HG03066 (cell line): ENCODE data around the gene STAG2.

Experiments used
- ATAC-seq: cut with Tn5 transposase; IDR thresholded peaks from one replicate; pipeline ENCODE4 v1.9.1; 2021; ENCODE audit warnings: low read depth; ENCODE audit not compliant: unreplicated experiment

STAG2 gene

DNA sequence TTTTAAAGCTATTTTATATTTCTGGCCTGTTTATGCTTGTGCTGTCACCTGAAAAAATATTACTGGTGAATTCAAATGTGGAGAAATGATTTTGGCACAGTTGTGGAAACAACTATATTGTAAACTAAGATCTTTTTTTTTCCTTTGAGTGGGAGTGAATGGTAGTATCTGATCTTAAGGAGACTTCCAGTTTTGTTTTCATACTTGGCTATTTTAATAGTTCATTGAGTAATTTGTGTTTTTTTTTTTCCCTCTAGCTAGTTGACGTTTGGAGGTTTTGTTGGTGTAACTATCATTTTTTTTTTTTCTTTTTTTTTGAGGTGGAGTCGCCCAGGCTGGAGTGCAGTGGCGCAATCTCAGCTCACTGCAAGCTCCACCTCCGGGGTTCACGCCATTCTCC, 10.5 kb downstream of the STAG2 start:
- no peak for ATAC-seq

DNA sequence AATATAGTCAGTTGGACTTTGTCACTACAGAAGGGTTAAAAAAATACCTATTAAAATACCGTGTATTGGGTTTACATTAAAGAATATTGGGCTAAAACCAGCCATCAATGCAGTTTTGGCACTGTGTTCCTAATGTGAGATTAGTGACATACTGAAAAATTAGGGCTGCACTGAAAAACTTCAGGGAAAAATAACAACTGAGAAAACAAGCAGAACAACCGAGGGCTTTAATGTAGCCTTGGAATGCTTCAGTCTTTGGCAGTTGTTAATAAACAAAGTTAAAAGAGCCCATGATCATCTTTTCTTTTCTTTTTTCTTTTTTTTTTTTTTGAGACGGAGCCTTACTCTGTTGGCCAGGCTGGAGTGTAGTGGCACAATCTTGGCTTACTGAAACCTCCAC, 12.4 kb downstream of the STAG2 start:
- ATAC-seq, result no peak

DNA sequence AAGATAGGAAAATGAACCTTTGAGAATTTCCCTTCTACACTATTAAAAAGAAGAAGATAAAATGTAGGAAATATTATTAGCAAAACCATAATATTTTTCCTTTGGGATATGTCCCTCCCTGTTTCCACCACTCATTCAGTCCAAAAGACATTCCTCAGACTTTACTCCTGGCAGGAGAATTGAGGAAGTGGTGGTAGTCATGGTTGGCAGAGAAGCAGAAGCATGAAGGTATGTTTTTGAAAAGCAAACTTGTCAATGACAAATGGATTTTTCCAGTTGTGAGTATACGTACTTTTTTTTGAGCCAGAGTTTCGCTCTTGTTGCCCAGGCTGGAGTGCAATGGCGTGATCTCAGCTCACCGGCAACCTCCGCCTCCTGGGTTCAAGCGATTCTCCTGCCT, 13.7 kb downstream of the STAG2 start:
- no peak for ATAC-seq

DNA sequence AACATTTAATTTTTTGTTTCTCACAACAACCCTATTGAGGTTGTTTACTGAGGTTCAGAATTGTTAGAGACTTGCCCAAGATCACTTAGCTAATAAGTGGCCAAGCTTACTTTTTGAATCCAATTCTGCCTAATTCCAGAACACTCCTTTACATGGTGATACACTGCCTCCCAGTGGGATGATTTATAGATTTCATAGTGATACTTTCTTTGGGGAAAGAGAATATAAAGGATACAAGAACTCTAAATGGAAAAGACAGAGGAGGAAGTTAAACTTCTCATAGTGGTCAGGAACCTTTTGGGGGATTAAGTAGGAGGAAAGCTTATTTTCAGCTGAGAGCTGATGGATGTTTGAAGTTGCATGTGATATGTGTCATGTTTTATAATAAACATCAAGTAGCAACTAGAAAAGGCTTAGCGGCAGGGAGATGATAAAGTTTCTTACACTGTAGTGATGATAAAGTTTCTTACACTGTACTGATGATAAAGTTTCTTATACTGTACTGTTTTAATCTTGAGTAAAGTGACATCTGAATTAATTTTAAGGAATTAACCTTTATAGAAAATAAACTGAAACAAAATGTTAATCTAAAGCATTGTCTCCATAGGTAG, 15.3 kb downstream of the STAG2 start:
- ATAC-seq, result no peak

DNA sequence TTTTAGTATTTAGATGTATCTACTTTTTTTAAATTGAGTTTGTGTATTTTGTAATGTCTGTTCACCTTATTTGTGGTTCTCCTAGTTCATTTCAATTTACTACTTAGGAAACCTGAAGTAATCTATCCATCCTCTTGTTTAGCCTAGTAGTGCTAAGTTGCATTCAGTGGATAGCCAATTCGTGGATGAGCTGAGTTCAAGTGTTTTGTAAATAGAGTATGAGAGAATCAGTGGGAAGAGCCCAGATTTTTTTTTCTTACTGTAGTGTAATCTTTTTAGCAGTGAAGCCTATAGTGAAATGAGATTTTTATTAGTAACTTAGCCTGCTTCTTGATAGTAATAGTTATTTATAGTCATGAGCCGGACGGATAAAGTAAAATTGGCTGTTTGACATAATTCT, 21.7 kb downstream of the STAG2 start:
- ATAC-seq, result no peak

DNA sequence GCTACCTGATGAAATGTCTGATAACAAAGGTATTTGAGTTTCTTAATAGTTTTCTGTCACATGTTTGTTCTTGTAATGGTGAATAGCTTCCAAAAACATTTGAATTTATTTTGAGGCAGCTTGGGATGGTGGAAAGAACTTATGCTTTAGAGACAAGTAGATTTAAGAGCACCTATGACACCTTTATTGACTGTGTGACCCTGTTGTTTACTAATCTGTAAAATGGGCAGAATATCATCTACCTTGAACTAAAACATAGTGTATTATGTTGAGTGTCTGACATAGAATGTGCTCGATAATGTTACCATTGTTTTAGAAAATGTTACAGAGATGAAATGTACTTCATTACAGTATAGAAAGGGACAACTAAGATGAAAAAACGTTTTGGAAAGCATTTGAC, 24.9 kb downstream of the STAG2 start:
- ATAC-seq, result no peak

DNA sequence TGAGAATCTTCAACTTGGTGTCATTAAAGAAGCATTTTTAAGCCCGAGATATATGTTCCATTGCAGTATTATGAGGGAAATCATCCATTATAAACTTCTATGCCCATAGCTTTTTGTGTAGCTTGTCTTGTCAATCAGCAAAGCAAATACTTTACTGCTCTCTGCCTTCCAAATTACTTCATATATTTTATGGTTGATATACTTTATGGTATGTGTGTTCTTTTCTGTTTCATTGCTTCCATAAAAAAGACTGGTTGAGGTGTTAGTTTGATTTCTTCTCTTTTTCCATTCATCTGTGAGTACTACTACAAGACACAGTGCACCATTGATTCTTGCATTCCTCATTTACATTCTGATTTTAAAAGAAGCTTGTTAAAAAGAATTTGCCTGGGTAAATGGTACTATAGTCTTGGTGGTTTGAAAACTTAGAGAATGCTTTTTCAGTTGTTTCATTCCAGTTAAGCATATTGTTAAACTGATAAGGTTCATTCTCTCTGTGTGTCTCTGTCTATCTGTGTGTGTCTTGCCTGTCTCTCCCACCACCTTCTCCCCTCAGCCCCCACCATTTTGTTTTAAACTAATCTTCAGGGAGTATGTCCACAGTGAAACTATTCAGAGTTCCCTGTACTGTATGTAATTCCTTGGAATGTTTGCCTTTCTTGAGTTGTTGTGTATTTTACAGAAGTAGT, 27.1 kb downstream of the STAG2 start:
- ATAC-seq, result no peak

DNA sequence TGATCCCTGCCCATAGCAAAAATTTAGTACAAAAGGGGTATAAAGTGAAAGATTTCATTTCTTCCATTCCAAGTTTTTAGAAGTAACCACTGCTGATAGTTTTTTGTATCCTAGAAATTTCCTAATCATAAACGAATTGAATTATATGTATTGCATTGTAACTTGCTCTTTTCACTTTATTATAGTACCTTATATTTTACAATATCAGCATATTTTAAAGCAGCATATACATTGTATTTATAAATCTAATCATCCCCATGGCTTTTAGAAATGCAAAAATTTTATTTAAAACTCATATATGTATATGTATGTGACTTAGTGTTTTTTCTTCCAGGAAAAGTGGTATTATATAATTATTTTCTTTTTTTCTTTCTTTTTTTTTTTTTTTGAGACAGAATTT, 27.7 kb downstream of the STAG2 start:
- no peak for ATAC-seq

DNA sequence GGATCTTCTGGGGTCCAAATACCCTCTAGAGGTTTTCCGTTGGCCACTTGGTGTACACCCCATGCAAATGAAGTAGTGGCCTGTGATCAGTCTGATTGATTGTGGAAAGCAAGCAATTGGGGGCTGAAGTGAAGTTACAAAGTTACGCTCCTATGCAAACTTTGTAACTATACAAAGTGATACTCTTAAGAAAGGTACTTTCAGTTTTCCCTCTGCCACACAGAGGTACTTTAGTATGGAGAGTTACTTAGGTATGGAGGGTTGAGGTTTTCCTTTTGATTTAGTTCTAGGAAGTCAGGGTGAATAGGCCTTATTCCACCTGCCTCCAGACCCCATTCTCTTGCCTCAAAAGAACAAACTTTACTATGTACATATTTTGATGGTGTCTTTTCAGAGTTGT, 28.7 kb downstream of the STAG2 start:
- ATAC-seq, result no peak

DNA sequence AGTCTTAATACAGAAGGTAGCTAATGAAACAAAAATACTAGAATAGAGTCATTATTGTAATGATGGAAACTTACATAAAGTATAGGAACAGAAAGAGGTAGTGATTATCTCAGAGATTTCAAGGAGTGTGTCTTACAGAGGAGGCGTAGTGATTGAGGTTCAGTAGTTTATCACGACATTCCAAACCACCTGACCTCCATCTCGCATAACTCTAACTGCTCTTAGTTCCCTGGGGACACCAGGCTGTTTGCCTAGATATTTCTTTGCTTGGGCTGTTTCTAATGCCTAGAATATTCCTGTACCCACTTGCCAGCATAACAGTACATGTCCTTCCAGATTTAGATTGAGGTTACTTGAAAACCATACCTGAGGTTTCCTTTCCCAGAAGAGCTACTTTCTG, 29.1 kb downstream of the STAG2 start:
- ATAC-seq, result no peak

DNA sequence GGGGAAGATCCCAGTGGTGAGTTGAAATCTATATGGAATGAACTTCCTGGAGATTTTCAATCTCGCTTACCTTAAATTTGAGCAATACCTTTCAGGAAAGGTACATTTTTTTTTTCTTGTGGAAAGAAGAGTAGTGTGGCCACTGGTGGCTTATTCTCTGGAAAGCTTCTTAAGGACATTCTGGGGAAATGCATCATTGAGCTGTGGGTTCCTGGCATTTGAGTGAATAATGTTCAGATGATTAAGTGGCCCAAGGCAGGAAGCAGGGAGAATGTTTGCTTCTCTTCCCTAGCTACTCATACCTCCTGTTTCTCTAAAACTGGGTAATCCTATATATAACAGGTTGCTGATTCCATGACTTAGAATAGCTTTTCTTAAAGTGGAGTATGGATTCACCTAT, 31.8 kb downstream of the STAG2 start:
- ATAC-seq, result no peak

DNA sequence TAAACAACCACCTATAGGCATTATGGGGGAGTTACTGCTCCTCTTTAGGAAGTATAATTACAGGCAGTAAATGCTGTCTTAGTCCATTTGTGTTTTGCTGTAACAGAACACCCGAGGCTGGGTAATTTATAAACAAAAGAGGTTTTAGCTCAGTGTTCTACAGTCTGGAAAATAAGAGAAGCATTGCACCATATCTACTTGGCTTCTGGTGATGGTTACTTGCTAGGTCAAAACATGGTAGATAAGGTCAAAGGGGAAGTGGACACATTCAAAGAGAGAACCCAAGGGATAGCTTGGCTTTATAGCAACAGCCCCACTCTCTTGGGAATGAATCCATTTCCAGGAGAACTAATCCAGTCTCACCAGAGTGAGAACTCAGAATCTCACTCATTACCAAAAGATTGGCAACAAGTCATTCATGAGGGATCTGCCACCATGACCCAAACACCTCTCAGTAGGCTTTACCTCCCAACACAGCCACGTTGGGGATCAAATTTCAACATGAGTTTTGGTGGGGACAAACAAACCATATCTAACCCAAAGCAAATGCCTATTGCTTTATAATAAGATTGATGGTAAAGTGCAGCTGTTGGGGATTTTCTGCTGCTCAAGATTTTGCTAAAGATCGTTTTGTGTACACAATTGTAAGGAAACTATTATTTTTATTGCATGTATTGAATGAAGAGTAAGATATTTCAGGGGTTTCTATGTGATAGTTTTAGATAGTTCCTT, 32.6 kb downstream of the STAG2 start:
- ATAC-seq, result no peak

DNA sequence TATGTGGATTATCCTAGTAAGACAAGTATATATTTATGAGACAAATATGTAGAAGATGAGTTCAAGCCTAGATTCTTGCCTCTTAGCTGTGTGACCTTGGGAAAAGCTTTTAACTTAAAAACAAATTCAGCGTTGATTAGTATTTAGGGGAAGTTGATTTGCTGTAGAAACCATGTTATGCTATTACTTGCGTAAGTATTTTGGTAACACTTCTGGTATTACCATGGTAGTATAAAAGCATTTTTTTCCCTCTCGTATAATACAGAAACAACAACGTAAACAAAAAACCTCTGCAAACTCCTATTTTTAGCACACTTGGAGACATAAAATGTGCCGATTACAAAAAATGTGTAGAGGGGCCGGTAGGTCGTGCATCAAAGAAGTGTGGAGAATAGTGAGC, 33.2 kb downstream of the STAG2 start:
- no peak for ATAC-seq

DNA sequence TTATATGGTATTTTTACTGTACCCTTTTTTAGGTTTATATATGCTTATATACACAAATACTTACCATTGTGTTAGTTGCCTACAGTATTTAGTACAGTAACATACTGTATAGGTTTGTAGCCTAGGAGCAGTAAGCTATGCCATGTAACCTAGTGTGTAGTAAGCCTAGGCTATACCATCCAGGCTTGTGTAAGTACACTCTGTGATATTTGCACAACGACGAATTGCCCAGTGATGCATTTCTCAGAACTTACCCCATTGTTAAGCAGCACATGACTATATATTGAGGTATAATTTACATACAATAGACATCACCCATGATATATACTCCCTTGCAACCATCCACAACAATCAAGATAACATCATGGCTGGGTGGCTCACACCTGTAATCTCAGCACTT, 40.1 kb downstream of the STAG2 start:
- no peak for ATAC-seq

DNA sequence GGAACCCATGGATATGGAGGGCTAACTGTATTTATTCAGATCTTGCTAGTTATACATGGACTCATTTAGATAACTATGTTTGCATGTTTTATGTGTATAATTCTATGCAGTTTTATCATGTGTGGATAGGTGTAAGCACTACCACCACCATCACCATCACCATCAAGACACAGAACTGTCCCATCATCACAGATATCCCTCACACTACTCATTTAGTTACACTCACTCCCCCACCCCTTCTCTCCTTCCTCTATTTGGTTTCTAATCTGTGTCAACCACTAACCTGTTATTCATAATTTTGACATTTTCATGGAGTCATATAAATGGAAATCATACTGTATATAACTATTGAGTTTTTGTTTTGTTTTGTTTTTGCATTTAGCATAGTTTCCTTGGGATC, 43.7 kb downstream of the STAG2 start:
- ATAC-seq, result no peak

DNA sequence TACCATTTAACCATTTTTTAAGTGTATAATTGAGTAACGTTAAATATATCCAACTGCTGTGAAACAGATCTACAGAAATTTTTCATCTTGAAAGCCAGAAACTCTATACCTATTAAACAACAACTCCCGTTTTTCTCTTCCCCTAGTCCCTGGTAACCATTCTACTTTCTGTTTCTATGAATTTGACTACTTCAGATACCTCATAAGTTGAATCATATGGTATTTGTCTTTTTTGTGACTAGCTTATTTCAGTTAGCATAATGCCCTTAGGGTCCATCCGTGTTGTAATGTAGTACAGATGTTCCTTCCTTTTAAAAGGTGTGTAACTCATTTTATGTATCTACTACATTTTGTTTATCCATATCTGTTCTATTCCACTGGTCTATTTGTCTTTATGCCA, 48.7 kb downstream of the STAG2 start:
- ATAC-seq, result no peak

DNA sequence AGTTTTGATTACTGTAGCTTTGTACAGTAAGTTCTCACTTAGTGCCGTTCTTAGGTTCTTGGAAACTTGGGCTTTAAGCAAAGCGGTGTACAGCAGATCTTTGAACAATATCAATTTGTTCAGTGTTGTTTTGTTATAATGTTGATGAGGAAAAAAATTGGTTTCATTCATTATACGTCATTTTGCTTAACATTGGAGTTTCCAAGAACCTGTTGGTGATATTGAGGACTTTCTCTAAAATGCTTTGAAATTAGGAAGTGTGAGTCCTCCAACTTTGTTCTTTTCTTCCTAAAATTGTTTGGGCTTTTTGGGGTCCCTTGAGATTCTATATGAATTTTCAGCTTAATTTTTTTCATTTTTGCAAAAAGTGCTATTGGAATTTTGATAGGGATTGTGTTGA, 49.1 kb downstream of the STAG2 start:
- no peak for ATAC-seq

DNA sequence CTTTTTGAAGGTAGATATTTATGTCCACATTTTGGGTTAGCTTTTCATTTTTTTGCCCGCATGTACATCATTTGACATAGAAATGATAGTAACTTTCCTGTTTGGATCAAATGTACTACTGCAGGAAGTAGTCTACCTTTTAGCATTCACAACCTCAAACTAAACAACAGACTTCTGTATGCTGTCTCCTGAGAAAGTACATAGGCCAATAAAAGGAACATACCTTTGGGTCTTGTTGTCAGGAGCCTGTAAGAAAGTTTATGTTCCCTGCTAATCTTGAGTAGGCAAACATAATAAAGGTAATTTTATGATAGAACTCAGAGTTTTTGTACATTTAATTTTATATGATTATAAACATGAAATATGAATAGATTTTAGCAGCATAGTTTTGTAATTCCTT, 54.2 kb downstream of the STAG2 start:
- no peak for ATAC-seq

DNA sequence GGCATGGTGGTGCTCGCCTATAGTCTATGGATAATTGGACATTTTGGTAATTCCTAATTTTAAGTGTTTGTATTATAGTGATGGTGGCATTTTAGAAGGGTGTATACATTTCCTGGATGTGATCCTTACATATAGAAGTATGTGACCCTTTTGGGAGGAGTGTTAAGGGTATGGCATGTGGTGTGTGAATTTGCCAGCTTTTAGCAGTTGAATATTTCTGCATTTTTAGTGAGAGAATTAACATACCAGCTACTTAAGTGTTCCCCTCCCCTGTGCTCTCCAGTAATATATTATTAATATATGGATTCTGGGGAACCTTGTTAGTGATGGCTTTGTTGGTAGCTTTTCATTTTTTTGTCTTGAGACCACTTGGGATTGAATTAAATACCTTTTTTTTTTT, 55.3 kb downstream of the STAG2 start:
- ATAC-seq, result no peak

DNA sequence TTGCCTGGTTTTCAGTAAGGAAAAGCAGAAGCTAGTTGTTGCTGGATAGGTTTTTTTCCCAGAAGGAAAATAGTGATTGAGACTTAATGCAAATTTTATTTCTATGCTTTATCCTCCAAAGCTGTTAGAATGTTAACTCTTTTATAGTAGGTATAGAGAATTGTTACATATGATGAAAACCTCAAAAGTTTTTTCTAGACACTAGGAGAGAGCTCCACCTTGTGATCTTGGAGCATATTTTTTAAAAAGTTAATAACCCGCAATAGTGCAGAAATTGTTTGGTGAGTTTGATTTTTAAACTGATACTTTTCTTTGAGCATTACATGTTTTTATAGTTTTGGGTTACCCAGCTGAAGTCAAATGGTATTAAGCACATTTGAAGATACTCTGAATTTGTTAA, 56.5 kb downstream of the STAG2 start:
- ATAC-seq, result no peak

DNA sequence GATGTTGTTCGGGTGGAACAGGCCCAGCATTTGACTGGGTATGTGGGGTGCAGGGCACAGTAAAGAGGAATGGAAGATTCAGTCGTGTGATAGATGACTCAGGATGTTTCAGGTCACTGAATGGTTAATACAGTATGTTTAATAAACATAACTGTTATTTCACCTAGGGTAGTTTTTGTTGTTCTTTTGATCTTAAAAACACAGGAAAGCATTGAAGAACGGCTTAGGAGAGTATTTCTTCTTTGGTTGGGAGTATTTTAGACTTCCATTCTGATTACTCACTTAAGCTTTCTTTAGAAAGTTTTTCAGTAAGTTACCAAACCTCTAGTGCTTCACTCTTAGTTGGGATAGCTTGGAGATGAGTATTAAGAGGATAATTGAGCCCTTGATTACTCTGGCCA, 62.3 kb downstream of the STAG2 start:
- ATAC-seq, result no peak

DNA sequence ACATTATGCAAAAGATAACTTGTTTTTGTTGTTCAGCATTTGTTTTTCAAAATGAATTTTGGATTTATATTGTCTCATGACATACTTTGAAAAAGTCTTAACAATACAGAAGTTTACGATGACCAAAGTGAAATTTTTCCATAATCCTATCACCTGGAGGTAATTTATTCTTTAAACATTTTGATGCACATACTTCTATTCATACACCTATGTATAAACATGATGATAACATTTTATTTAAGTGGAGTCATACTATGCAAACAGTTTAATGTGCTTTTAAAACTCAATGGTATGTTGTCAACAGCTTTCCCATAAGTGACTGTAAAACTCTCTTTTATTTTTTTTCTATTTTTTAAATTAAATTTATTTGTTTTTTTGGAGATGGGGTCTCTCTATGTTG, 65.0 kb downstream of the STAG2 start:
- ATAC-seq, result no peak
